Superior temporal gyrus (tissue), 1 donor: ENCODE data around the gene CAST.
"Not testable (repeated sequence)": the region's sequence is repeated elsewhere in the genome, so short reads cannot be mapped to it uniquely, and the experiment has no call there.

Experiments
- DNase-seq: peaks from one replicate; pipeline ENCODE4 v3.0.0-alpha.2; 2016; ENCODE audit errors: extremely low spot score

CAST gene

GRCh38 chr5:96778409-96778808 lies 116.2 kb downstream of the CAST start:
- DNase-seq: no peak

DNA sequence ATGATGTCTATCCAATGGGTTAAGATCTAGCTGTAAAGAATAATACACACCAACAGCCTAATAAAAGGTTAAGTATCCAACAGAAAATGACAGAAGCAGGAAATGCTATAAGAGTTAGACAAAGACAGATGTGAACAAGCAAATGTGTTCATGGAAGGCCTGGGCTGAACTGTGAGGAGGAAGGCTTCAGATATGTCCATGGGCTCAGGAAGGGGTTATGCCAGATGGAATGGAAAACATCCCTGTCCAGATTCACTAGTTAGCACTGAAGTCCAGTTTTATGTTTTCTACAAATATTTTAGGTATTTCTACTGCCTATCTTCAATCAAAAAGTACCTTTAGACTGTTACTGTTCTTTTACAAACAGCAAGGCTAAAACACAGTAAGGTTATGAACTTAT lies 118.5 kb downstream of the CAST start:
- DNase-seq: no peak

DNA sequence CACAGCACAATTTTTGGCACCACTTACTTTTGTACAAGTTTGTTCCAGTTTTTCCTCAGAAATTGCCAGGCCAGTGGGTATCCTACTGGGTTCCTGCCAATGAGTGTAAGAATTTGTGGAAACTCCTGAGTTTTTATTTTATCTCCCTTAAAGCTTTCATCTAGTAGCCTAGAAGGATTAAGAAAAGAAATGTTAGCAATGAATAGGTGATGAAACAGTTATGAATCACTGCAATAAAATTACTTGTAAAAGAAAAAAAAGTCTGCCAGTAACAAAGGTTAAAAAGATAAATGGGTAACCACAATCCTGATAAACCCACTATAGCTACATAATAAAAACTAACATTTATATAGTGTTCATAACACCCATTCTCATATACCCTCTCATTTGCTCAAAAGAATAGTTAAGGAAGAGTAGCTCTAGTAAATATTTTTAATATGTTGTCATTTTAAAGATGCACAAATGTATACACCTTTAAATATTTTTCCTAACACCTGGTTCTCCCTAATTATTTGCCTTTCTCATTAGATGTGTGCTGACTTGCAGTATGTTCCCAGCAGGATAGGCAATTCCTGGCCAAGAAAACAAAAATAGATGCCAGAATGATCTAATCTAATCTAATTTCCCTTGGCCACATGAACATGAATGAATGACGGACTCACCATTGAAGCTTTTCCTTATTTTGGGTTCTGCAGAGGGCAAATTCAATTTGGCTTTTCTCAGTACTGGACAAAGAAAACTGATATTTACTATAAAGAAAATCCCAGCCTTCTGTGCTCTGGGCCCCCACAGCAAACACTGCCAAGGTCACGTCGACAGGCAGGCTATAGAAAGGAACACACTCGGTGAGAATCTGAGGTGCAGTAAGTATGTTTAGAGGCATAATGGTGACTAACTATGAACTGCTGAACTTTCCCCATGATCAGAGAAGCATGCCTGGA lies 119.1 kb downstream of the CAST start:
- no peak for DNase-seq

DNA sequence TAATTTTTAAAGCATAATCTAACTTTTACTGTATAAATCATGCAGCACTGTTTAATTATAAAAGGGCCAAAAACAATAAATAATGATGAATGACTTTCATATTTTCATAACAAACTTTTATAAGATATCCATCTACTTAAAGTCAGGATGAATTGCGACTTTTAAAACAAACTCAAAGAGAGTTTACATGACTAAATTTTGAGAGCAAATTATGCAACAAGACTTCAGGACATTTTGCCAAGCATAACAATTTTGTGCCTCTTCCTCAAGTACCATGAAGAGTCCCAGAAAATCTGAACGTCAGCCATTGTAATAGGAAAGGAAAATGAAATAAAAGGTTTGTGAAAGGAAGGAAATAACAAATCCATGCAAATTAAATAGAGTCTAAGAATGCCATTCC lies 121.2 kb downstream of the CAST start:
- DNase-seq: no peak

GRCh38 chr5:96785326-96786109 lies 123.3 kb downstream of the CAST start:
- DNase-seq: no peak

DNA sequence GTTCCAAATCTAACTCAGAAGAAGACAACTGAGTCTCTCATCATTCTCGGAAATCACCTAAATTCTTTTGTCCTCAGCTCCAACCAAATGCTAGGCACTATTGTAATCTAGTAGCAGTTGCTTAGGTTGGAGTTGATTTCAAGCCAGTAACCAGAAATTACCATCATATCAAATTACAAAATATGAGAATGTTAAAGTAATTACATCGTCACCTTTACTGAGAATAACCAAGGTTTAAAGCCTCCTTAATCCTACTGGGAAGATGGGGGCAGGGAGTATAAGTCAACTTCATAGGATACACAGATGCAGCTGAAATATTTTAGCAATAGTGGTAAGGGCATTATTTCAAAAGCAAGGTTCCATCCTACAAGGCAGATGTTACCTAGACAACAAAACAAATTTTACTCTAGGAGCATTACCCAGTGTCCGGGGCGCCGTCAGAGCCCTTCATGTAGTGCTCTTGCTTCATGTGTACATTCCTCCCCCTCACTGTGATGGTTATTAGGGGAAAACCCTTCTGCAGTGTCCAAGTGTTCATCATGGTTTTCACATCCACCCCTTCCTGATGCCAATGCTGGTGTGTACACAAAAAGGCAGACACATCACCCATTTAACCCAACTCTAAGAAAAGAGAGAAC lies 126.1 kb downstream of the CAST start:
- no peak for DNase-seq

GRCh38 chr5:96789794-96790330 lies 127.7 kb downstream of the CAST start:
- no peak for DNase-seq

- DNase-seq: no peak
These were observed 128.9 kb downstream of the CAST start for GRCh38 chr5:96790961-96791504.

GRCh38 chr5:96794757-96795156 lies 132.6 kb downstream of the CAST start:
- no peak for DNase-seq

DNA sequence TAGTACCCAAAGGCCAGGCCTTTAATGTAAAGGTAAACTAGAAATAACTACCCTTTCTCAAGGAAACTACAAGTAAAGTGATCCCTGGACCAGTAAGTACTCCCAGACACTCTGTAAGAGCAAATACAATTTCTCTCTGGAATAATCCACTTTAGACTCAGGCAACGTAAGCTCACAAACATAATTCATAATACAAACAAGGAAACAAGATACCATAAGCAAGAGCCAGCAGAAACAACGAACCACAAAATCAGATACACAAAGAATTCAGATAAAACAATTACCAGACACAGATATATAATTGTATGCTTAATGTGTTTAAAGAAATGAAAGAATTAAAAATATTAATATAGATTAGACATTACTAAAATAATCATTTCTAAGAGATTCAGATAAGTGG lies 133.4 kb downstream of the CAST start:
- no peak for DNase-seq

GRCh38 chr5:96796434-96796833 lies 134.3 kb downstream of the CAST start:
- no peak for DNase-seq

DNA sequence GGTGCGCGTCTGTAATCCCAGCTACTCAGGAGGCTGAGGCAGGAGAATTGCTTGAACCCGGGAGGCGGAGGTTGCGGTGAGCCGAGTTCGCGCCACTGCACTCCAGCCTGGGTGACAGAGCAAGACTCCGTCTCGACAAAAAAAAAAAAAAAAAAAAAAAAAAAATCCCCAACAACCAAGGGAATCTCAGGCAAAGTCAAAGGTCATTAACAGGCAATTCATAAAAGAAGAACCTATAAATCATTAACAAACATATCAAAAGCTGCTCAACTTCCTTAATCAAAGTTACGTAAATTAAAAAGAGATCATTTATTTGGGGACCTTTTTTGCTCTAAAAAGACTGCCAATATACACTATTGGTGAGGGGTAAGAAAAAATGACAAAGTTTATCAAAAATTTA lies 139.5 kb downstream of the CAST start:
- DNase-seq: not testable (repeated sequence)

- DNase-seq: peak; percentile 75
These were observed 145.0 kb downstream of the CAST start for GRCh38 chr5:96807075-96807654.

DNA sequence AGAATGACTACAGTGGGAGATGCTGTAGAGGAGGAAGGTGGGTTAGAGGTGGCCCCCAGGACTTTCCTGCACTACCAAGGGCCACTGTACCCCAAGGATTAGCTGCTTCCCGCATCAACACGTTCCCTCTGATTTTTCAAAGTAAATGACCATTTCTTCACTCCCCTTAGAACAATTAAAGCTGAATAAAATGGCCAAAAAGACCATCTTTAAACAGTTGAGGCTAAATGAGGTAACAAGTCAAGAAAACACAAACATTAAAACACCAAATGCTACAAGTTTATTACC lies 146.3 kb downstream of the CAST start:
- no peak for DNase-seq

DNA sequence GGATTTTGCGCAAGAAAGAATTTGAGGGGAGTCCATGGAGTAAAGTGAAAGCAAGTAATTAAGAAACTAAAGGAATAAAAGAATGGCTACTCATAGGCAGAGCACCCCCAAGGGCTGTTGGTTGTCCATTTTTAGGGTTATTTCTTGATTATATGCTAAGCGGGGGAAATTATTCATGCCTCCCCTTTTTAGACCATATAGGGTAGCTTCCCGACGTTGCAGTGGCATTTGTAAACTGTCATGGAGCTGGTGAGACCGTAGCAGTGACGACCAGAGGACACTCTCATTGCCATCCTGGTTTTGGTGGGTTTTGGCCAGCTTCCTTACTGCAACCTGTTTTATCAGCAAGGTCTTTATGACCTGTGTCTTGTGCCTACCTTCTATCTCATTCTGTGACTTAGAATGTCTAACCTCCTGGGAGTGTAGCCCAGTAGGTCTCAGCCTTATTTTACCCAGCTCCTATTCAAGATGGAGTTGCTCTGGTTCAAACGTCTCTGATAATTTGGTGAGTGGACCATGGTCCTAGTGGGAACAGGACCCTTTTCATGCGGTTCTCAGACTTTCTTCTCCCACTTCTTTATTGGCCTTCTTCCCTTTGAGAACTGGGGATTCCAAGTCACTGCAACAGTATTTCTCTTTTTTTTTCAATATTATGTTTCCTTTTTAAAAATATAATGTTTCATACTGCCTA lies 146.8 kb downstream of the CAST start:
- no peak for DNase-seq

DNA sequence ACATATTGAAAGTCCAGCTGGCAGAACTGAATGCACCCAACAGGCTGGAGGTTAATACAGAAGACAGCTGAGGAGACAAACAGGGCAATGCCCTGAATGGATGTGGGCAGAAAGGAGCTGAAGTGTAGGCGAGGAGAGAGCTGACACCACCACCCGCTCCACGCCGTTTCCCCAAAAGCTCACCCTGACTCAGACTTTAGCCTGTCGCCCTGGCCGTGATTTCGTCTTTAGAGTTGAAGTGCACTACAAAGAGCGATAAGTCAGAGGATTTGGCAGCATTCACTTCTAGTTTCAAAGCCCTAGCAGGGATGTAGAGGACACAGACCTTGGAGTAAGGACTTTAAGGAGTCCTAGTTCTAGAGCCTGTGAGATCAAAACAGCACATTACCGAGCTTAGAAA lies 147.7 kb downstream of the CAST start:
- no peak for DNase-seq

DNA sequence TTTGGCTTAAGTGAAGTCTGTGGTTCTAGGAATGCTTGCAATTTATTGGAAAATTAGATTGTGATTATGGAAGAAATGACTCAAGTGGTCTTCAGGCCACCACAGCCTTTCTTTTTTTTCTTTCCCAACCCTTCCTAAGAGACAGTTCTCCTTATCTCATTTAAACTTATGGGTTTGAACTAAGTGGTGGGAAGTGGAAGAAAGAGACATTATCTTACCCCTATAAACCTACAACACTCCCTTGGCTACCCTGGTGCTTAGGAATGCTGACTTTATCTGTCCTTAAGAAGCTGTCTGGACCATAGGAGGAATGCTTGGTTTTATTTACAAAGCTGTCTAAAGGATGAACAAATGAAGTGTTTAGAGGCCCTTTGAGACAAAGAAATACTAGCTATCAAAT lies 150.7 kb downstream of the CAST start:
- DNase-seq: no peak

DNA sequence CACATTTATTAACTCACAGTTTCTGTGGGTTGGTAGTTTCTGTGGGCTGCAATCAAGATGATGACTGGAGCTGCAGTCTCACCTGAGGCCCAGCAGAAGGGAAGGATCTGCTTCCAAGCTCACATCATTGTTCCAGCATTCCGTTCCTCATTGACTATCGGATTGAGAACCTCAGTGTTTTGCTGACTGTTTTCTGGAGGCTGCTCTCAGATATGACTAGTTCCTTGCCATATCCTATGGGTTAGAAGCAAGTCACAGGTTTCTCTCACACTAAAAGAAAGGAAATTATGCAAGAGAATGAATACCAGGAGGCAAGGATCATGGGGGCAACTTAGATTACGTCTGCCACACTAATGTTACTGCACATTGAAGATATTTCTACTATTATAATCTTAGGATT lies 151.9 kb downstream of the CAST start:
- DNase-seq: no peak

- no peak for DNase-seq
These were observed 154.3 kb downstream of the CAST start for GRCh38 chr5:96816411-96816939.

GRCh38 chr5:96816991-96817390 lies 154.8 kb downstream of the CAST start:
- DNase-seq: no peak

DNA sequence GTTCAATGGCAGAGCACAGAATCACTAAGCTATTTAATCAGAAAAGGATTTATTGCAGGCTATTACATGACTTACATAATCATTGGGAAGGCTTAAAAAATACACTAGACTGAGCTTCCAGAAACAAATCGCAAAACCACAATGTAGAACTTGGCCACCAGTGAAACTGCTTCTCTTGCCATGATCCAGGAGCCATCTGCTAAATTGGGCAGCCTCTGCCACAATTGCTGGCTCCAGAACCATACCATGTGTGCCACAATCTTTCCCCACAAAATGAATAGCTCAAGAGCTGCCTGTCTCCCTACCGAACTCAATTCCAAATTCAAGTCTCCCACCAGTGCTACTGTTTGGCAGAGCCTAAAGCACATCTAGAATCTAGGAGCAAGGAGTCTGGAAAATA lies 155.3 kb downstream of the CAST start:
- DNase-seq: no peak
